ENCODE data around the gene GALNS.

- TF ChIP-seq CTCF (IDR thresholded peaks at IDR 0.05), result peak in 1 of 2 donors; percentile 68
- no peak for TF ChIP-seq POLR2AphosphoS5 (IDR thresholded peaks at IDR 0.05)
- no peak for TF ChIP-seq POLR2A (IDR thresholded peaks at IDR 0.05)
These were observed 1.1 kb upstream of the GALNS start for GRCh38 chr16:88857728-88858339.
